Measurements from ENCODE around the gene SRPK2.

Gene SRPK2

DNA sequence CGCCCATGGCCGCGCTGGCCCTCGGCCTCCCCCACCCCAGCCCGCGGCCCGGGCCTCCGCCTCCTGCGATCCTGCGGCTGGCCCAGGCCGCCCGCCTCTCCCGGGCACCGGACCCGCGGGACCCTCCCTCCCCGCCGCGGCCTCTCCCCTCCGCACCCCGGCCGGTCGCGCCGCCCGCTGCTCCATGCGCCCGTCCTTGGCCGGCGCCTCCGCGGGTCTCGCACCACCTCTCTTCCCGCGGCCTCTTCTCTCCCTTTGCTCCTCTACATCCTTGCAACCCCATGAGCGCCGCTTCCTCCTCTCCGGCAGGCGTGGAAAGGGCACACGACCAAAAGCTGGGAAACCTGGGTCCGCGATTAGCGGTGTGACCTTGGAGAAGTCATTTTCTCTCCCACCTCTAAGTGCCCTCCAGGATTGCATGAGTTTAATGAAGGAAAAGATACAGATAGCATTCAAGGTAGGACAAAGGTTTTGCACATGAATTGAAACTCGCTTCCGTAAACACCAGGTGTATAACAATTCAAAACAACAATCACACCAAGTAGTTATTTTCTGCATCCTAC, 448 bp upstream of the SRPK2 start (continued):
- TF ChIP-seq, protein P1, sequence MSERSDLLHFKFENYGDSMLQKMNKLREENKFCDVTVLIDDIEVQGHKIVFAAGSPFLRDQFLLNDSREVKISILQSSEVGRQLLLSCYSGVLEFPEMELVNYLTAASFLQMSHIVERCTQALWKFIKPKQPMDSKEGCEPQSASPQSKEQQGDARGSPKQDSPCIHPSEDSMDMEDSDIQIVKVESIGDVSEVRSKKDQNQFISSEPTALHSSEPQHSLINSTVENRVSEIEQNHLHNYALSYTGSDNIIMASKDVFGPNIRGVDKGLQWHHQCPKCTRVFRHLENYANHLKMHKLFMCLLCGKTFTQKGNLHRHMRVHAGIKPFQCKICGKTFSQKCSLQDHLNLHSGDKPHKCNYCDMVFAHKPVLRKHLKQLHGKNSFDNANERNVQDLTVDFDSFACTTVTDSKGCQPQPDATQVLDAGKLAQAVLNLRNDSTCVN (tag by site-specific recombination; optimal IDR thresholded peaks at IDR 0.05) = peak; percentile 55
- no peak for TF ChIP-seq MZF1 (tag by site-specific recombination; IDR thresholded peaks at IDR 0.05; ENCODE audit: borderline replicate concordance)
- peak; percentile 64; the same call in 1 of the 2 replicates for TF ChIP-seq ZEB2 (tag by site-specific recombination; IDR thresholded peaks at IDR 0.05)
- TF ChIP-seq, protein P2, sequence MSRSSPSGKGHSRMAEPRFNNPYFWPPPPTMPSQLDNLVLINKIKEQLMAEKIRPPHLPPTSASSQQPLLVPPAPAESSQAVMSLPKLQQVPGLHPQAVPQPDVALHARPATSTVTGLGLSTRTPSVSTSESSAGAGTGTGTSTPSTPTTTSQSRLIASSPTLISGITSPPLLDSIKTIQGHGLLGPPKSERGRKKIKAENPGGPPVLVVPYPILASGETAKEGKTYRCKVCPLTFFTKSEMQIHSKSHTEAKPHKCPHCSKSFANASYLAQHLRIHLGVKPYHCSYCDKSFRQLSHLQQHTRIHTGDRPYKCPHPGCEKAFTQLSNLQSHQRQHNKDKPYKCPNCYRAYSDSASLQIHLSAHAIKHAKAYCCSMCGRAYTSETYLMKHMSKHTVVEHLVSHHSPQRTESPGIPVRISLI (tag by site-specific recombination; IDR thresholded peaks at IDR 0.05) = no peak
- TF ChIP-seq SP7 (tag by site-specific recombination; IDR thresholded peaks at IDR 0.05) = peak; percentile 16; the same call in 1 of the 2 replicates
- TF ChIP-seq SCRT1 (tag by site-specific recombination; IDR thresholded peaks at IDR 0.05; ENCODE audit: borderline replicate concordance) = no peak
- TF ChIP-seq KLF8 (tag by site-specific recombination; IDR thresholded peaks at IDR 0.05) = peak; percentile 67; the same call in 1 of the 2 replicates
- TF ChIP-seq, protein P3, sequence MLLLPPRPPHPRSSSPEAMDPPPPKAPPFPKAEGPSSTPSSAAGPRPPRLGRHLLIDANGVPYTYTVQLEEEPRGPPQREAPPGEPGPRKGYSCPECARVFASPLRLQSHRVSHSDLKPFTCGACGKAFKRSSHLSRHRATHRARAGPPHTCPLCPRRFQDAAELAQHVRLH (tag by site-specific recombination; IDR thresholded peaks at IDR 0.05) = peak; percentile 80
- TF ChIP-seq, protein P4, sequence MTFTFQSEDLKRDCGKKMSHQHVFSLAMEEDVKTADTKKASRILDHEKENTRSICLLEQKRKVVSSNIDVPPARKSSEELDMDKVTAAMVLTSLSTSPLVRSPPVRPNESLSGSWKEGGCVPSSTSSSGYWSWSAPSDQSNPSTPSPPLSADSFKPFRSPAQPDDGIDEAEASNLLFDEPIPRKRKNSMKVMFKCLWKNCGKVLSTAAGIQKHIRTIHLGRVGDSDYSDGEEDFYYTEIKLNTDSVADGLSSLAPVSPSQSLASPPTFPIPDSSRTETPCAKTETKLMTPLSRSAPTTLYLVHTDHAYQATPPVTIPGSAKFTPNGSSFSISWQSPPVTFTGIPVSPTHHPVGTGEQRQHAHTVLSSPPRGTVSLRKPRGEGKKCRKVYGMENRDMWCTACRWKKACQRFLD (tag by site-specific recombination; IDR thresholded peaks at IDR 0.05) = no peak
- TF ChIP-seq, protein P5, sequence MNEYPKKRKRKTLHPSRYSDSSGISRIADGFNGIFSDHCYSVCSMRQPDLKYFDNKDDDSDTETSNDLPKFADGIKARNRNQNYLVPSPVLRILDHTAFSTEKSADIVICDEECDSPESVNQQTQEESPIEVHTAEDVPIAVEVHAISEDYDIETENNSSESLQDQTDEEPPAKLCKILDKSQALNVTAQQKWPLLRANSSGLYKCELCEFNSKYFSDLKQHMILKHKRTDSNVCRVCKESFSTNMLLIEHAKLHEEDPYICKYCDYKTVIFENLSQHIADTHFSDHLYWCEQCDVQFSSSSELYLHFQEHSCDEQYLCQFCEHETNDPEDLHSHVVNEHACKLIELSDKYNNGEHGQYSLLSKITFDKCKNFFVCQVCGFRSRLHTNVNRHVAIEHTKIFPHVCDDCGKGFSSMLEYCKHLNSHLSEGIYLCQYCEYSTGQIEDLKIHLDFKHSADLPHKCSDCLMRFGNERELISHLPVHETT (tag by site-specific recombination; IDR thresholded peaks at IDR 0.05) = 0 out of 2 replicates have a peak, but pooled peaks have one; percentile 28
- TF ChIP-seq ZNF785 (tag by site-specific recombination; IDR thresholded peaks at IDR 0.05) = no peak
- TF ChIP-seq ZNF335 (tag by site-specific recombination; conservative IDR thresholded peaks at IDR 0.05) = peak; percentile 89
- peak; percentile 23; the same call in 1 of the 2 replicates for TF ChIP-seq ZNF610 (tag by site-specific recombination; IDR thresholded peaks at IDR 0.05; ENCODE audit: borderline replicate concordance)
- TF ChIP-seq OSR2 (tag by site-specific recombination; IDR thresholded peaks at IDR 0.05) = no peak
- TF ChIP-seq ZIC2 (tag by site-specific recombination; IDR thresholded peaks at IDR 0.05) = peak; percentile 49
- TF ChIP-seq WT1 (tag by site-specific recombination; IDR thresholded peaks at IDR 0.05) = peak; percentile 17; the same call in 1 of the 2 replicates
- TF ChIP-seq, protein P6, sequence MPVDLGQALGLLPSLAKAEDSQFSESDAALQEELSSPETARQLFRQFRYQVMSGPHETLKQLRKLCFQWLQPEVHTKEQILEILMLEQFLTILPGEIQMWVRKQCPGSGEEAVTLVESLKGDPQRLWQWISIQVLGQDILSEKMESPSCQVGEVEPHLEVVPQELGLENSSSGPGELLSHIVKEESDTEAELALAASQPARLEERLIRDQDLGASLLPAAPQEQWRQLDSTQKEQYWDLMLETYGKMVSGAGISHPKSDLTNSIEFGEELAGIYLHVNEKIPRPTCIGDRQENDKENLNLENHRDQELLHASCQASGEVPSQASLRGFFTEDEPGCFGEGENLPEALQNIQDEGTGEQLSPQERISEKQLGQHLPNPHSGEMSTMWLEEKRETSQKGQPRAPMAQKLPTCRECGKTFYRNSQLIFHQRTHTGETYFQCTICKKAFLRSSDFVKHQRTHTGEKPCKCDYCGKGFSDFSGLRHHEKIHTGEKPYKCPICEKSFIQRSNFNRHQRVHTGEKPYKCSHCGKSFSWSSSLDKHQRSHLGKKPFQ (tag by site-specific recombination; IDR thresholded peaks at IDR 0.05) = no peak; the same call in 1 of the 2 replicates
- TF ChIP-seq ZNF596 (tag by site-specific recombination; IDR thresholded peaks at IDR 0.05) = 0 out of 2 replicates have a peak, but pooled peaks have one; percentile 7
- TF ChIP-seq ZNF121 (tag by site-specific recombination; IDR thresholded peaks at IDR 0.05) = peak; percentile 97

Data from HEK293 (cell line).